PC-9 (cell line): Measurements from ENCODE around the gene TSHZ2. TPM values are rescaled to one million over a fixed set of nuclear protein-coding genes. Genes with fewer than 3 reads are reported as not detected.

Source experiments
- BruUV-seq: library from RNA; stranded (reverse); fragments of 400-500 nt; replicated peaks from 2 replicates; lab custom pipeline; 2021; lab: Mats Ljungman, UMichigan
- CTCF ChIA-PET: fragments of 300-600 bp; sonication (Branson Sonifier 250); formaldehyde crosslinking; loops from one replicate; lab custom pipeline; 2022; ENCODE audit warnings: antibody characterized with exemption; lab: Charles Lee
- POLR2A ChIA-PET: fragments of 300-600 bp; sonication (Branson Sonifier 250); formaldehyde crosslinking; loops from one replicate; lab custom pipeline; 2022; ENCODE audit warnings: antibody characterized with exemption; ENCODE audit not compliant: unreplicated experiment; lab: Charles Lee
- DNase-seq, 2 experiments: peaks; one replicate each; pipeline versions ENCODE4 v3.0.0 to v3.0.0-alpha.2; 2015 to 2022; ENCODE audit warnings: mixed read lengths in 1 of 2
- H2AFZ ChIP-seq: fragments of 200-600 bp; sonication (generic); 2 replicates; pipeline ENCODE4 v1.8.1; 2017; ENCODE audit warnings: antibody characterized with exemption
- H3F3A ChIP-seq: fragments of 200-600 bp; sonication (generic); 2 replicates; pipeline ENCODE4 v1.8.1; 2017; ENCODE audit warnings: antibody characterized with exemption, mild to moderate bottlenecking, low read depth; ENCODE audit not compliant: insufficient read depth
- H3K27ac ChIP-seq: fragments of 200-600 bp; sonication (generic); 2 replicates; pipeline ENCODE4 v1.6.1; 2016; ENCODE audit warnings: mixed run types
- H3K27me3 ChIP-seq: fragments of 200-600 bp; sonication (generic); 2 replicates; pipeline ENCODE4 v1.6.1; 2016; ENCODE audit warnings: low read depth, mixed run types; ENCODE audit not compliant: insufficient read depth
- H3K36me3 ChIP-seq: fragments of 200-600 bp; sonication (generic); 2 replicates; pipeline ENCODE4 v1.6.1; 2016; ENCODE audit warnings: low read depth, mixed run types
- H3K4me1 ChIP-seq: fragments of 200-600 bp; sonication (generic); replicated peaks from 2 replicates; pipeline ENCODE4 v1.6.1; 2016; ENCODE audit warnings: mixed run types; ENCODE audit not compliant: insufficient read depth
- H3K4me2 ChIP-seq: fragments of 200-600 bp; sonication (generic); 2 replicates; pipeline ENCODE4 v1.6.1; 2017; ENCODE audit warnings: mixed run types
- H3K4me3 ChIP-seq: fragments of 200-600 bp; sonication (generic); 2 replicates; pipeline ENCODE4 v1.6.1; 2016; ENCODE audit warnings: mixed run types
- H3K79me2 ChIP-seq: fragments of 200-600 bp; sonication (generic); 2 replicates; pipeline ENCODE4 v1.6.1; 2017; ENCODE audit warnings: low read depth, mixed run types
- H3K9me2 ChIP-seq: fragments of 200-600 bp; sonication (generic); 2 replicates; pipeline ENCODE4 v1.8.1; 2017; ENCODE audit warnings: mild to moderate bottlenecking; ENCODE audit not compliant: insufficient read depth
- H3K9me3 ChIP-seq: fragments of 200-600 bp; sonication (generic); 2 replicates; pipeline ENCODE4 v1.8.1; 2016; ENCODE audit warnings: low read depth; ENCODE audit not compliant: insufficient read depth
- H4K20me1 ChIP-seq: fragments of 200-600 bp; sonication (generic); 2 replicates; pipeline ENCODE4 v1.8.1; 2017; ENCODE audit not compliant: insufficient read depth
- CTCF ChIP-seq: fragments of 200-600 bp; sonication (generic); conservative IDR thresholded peaks from 2 replicates; pipeline ENCODE4 v1.6.1; 2017; ENCODE audit warnings: mixed run types, antibody characterized with exemption, mild to moderate bottlenecking, moderate library complexity
- EZH2 ChIP-seq: fragments of 200-600 bp; sonication (generic); IDR thresholded peaks from 2 replicates; pipeline ENCODE4 v1.8.0; 2017; ENCODE audit warnings: antibody characterized with exemption, low read depth
- intact Hi-C: fragments of 100-400 bp; cut with micrococcal nuclease; formaldehyde crosslinking; loops from one replicate; pipeline ENCODE4 v1.10.0; 2022; ENCODE audit not compliant: unreplicated experiment
- total RNA-seq: library from RNA; stranded (reverse); gene quantifications from 2 replicates; pipeline ENCODE4 v1.2.3, GENCODE V29; 2021

The TSHZ2 gene
- total RNA-seq, 1 experiment from 2014 or later, result not detected

- Histone ChIP-seq H3K4me3 (no peak overlapping the region), H3F3A (no peaks in the 10 kb centered on the region), H3K79me2 (no peaks in the 10 kb centered on the region), H2AFZ (no peak overlapping the region), H3K4me1 (no peaks in the 10 kb centered on the region), H3K4me2 (no peak overlapping the region), H3K9me2 (no peaks in the 10 kb centered on the region), H3K27me3 (peaks cover 42% of the 10 kb centered on the region), H3K27ac (no peak overlapping the region), H4K20me1 (no peaks in the 10 kb centered on the region), H3K36me3 (no peaks in the 10 kb centered on the region), H3K9me3 (peaks cover 6% of the 10 kb centered on the region; the same call in 1 of the 2 replicates)
- ChIA-PET POLR2A (no interaction called here), CTCF (no interaction called here)
- TF ChIP-seq CTCF, result no peak
- no peak for DNase-seq
- BruUV-seq, result no TSS peak
- intact Hi-C loops, result no loop called here
Measured at GRCh38 chr20:53142225-53143127, 170.3 kb downstream of the TSHZ2 start.

- no TSS peak for BruUV-seq
- POLR2A ChIA-PET, result no interaction called here
Measured at GRCh38 chr20:53146201-53146891, 174.2 kb downstream of the TSHZ2 start.

GRCh38 chr20:53148771-53149147 lies 176.6 kb downstream of the TSHZ2 start:
- no peaks in the 10 kb centered on the region for H3F3A ChIP-seq
- CTCF ChIA-PET, result no interaction called here
- H2AFZ ChIP-seq, result no peak overlapping the region
- H3K4me3 ChIP-seq, result no peak overlapping the region
- no peaks in the 10 kb centered on the region for H3K9me3 ChIP-seq
- DNase-seq, result no peak
- POLR2A ChIA-PET, result no interaction called here
- no peak overlapping the region for H3K4me2 ChIP-seq
- no peaks in the 10 kb centered on the region for H3K9me2 ChIP-seq
- H3K4me1 ChIP-seq, result no peaks in the 10 kb centered on the region
- H4K20me1 ChIP-seq, result no peaks in the 10 kb centered on the region
- intact Hi-C loops, result no loop called here
- H3K27me3 ChIP-seq, result peaks cover 17% of the 10 kb centered on the region; the same call in 1 of the 2 replicates
- H3K36me3 ChIP-seq, result no peaks in the 10 kb centered on the region
- TF ChIP-seq CTCF (no peak), EZH2 (no peak)
- no TSS peak for BruUV-seq
- no peaks in the 10 kb centered on the region for H3K79me2 ChIP-seq
- no peak overlapping the region for H3K27ac ChIP-seq

More at GRCh38 chr20:53146201-53146891, 174.2 kb downstream of the TSHZ2 start:
- peaks cover 6% of the 10 kb centered on the region; the same call in 1 of the 2 replicates for H3K9me3 ChIP-seq
- no peaks in the 10 kb centered on the region for H3F3A ChIP-seq
- no peaks in the 10 kb centered on the region for H3K36me3 ChIP-seq
- no peak overlapping the region for H3K4me3 ChIP-seq
- H3K4me2 ChIP-seq, result no peak overlapping the region
- H3K4me1 ChIP-seq, result no peaks in the 10 kb centered on the region
- no peaks in the 10 kb centered on the region for H3K9me2 ChIP-seq
- H3K79me2 ChIP-seq, result no peaks in the 10 kb centered on the region
- CTCF ChIA-PET, result no interaction called here
- TF ChIP-seq CTCF, result no peak
- no peak for TF ChIP-seq EZH2
- intact Hi-C loops, result no loop called here
- H3K27ac ChIP-seq, result no peak overlapping the region
- DNase-seq, result no peak
- H2AFZ ChIP-seq, result no peak overlapping the region
- H3K27me3 ChIP-seq, result peaks cover 22% of the 10 kb centered on the region; the same call in 1 of the 2 replicates
- H4K20me1 ChIP-seq, result no peaks in the 10 kb centered on the region
